Hepatocyte (in vitro differentiated cells): Measurements from ENCODE around the gene OSTM1. TPM values are rescaled to one million over a fixed set of nuclear protein-coding genes. Genes with fewer than 3 reads are reported as not detected.

Source experiments
- DNase-seq: peaks from one replicate; pipeline ENCODE4 v3.0.0-alpha.2; 2016; ENCODE audit warnings: low spot score
- H2AFZ ChIP-seq: fragments of 200-600 bp; sonication (generic); 2 replicates; pipeline ENCODE4 v1.6.0; 2016; ENCODE audit warnings: antibody characterized with exemption, mild to moderate bottlenecking
- H3K27ac ChIP-seq: fragments of 200-600 bp; sonication (generic); 2 replicates; pipeline ENCODE4 v1.5.1; 2016; ENCODE audit warnings: mild to moderate bottlenecking
- H3K27me3 ChIP-seq: fragments of 200-600 bp; sonication (generic); 2 replicates; pipeline ENCODE4 v1.6.1; 2016
- H3K36me3 ChIP-seq: fragments of 200-600 bp; sonication (generic); replicated peaks from 2 replicates; pipeline ENCODE4 v1.5.1; 2016; ENCODE audit warnings: low read depth; ENCODE audit not compliant: insufficient read depth
- H3K4me1 ChIP-seq: fragments of 200-600 bp; sonication (generic); 2 replicates; pipeline ENCODE4 v1.5.1; 2016; ENCODE audit warnings: mild to moderate bottlenecking, moderate library complexity; ENCODE audit not compliant: insufficient read depth
- H3K4me2 ChIP-seq: fragments of 200-600 bp; sonication (generic); 2 replicates; pipeline ENCODE4 v1.6.0; 2016
- H3K4me3 ChIP-seq: fragments of 200-600 bp; sonication (generic); 2 replicates; pipeline ENCODE4 v1.5.1; 2016; ENCODE audit warnings: mild to moderate bottlenecking
- H3K79me2 ChIP-seq: fragments of 200-600 bp; sonication (generic); 2 replicates; pipeline ENCODE4 v1.6.0; 2017; ENCODE audit warnings: mild to moderate bottlenecking
- H3K9me2 ChIP-seq: fragments of 200-600 bp; sonication (generic); replicated peaks from 2 replicates; pipeline ENCODE4 v1.6.0; 2017; ENCODE audit warnings: mild to moderate bottlenecking; ENCODE audit not compliant: insufficient read depth
- H3K9me3 ChIP-seq: fragments of 200-600 bp; sonication (generic); 2 replicates; pipeline ENCODE4 v1.5.1; 2016; ENCODE audit warnings: low read depth, mild to moderate bottlenecking
- H4K20me1 ChIP-seq: fragments of 200-600 bp; sonication (generic); 2 replicates; pipeline ENCODE4 v1.6.0; 2016; ENCODE audit warnings: mild to moderate bottlenecking; ENCODE audit not compliant: insufficient read depth, poor library complexity, severe bottlenecking
- EZH2 ChIP-seq: fragments of 200-600 bp; sonication (generic); IDR thresholded peaks from 2 replicates; pipeline ENCODE4 v1.6.1; 2016; ENCODE audit warnings: antibody characterized with exemption, mild to moderate bottlenecking, borderline replicate concordance
- EZH2phosphoT487 ChIP-seq: fragments of 200-600 bp; sonication (generic); IDR thresholded peaks from one replicate; pipeline ENCODE4 v1.6.1; 2018; ENCODE audit warnings: antibody characterized with exemption, mild to moderate bottlenecking, low read depth, moderate library complexity; ENCODE audit not compliant: unreplicated experiment, severe bottlenecking
- WGBS: methylation state at CpG from one replicate; pipeline ENCODE4 v1.1.6; 2016; ENCODE audit warnings: low lambda C conversion rate; ENCODE audit errors: missing lambda C conversion rate; 5-methylcytosine and 5-hydroxymethylcytosine counted together
- polyA plus RNA-seq: library from polyadenylated mRNA; unstranded; fragments of >200 nt; fragmentation: Nextera tagmentation; extraction: Ambion mirVana; gene quantifications from 2 replicates; pipeline ENCODE4 v1.2.1, GENCODE V29; 2016
- total RNA-seq: library from RNA; depleted of rRNA; stranded (reverse); fragments of >200 nt; gene quantifications from 2 replicates; pipeline ENCODE4 v1.2.3, GENCODE V29; 2014
- TF ChIP-seq, protein P1 (sequence below): fragments of 200-600 bp; sonication (generic); IDR thresholded peaks from 2 replicates; pipeline ENCODE4 v1.5.1; 2016; ENCODE audit warnings: antibody characterized with exemption, mild to moderate bottlenecking; ENCODE audit not compliant: poor library complexity

OSTM1 gene
- total and polyA plus RNA-seq, 2 experiments from 2014 or later = 24.1 to 26.1 TPM

DNA sequence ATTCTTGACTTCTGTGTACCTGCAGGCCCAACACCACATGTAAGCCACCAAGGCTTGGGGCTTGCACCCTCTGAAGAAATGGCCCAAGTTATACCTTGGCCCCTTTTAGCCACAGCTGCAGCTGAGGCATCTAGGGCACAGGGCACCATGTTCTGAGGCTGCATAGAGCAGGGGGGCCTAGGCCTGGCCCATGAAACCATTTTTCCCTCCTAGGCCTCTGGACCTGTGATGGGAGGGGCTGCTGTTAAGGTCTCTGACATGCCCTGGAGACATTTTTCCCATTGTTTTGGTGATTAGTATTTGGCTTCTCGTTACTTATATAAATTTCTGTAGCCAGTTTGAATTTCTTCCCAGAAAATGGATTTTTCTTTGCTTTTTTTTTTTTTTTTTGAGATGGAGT lies 66.2 kb downstream of the OSTM1 start:
- no peaks in the 10 kb centered on the region for H4K20me1 ChIP-seq
- TF ChIP-seq EZH2 = no peak
- no peak for TF ChIP-seq EZH2phosphoT487
- TF ChIP-seq, protein P1, sequence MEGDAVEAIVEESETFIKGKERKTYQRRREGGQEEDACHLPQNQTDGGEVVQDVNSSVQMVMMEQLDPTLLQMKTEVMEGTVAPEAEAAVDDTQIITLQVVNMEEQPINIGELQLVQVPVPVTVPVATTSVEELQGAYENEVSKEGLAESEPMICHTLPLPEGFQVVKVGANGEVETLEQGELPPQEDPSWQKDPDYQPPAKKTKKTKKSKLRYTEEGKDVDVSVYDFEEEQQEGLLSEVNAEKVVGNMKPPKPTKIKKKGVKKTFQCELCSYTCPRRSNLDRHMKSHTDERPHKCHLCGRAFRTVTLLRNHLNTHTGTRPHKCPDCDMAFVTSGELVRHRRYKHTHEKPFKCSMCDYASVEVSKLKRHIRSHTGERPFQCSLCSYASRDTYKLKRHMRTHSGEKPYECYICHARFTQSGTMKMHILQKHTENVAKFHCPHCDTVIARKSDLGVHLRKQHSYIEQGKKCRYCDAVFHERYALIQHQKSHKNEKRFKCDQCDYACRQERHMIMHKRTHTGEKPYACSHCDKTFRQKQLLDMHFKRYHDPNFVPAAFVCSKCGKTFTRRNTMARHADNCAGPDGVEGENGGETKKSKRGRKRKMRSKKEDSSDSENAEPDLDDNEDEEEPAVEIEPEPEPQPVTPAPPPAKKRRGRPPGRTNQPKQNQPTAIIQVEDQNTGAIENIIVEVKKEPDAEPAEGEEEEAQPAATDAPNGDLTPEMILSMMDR = no peak
- no peaks in the 10 kb centered on the region for H3K9me3 ChIP-seq
- no peaks in the 10 kb centered on the region for H3K79me2 ChIP-seq
- peaks cover 7% of the 10 kb centered on the region for H3K4me1 ChIP-seq
- no peaks in the 10 kb centered on the region for H3K9me2 ChIP-seq
- no peak for DNase-seq
- no peak overlapping the region for H2AFZ ChIP-seq
- H3K4me3 ChIP-seq = no peak overlapping the region
- no peak overlapping the region for H3K27ac ChIP-seq
- 100% methylated on average over 1 of the region's 1 CpG for WGBS
- H3K27me3 ChIP-seq = no peaks in the 10 kb centered on the region
- no peak overlapping the region for H3K4me2 ChIP-seq
- H3K36me3 ChIP-seq = no peaks in the 10 kb centered on the region

DNA sequence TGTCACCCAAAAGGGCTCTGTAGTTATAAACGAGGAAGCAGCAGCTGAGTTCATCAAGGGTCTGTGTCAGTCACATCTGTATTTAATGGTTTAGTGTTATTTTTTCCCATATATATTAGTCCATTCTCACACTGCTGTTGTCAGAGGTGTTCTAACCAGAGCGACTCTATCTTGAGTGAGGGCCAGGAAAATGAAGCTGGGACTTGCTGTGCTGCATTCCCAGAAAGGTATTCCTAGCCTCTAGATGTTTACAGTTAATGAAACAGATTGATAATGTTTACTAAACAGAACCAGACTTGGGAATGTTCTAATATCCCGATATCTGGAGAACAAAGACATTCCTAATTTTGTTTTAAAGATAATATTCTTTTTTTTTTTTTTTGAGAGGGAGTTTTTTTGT lies 68.6 kb downstream of the OSTM1 start:
- no peak overlapping the region for H3K4me3 ChIP-seq
- no peaks in the 10 kb centered on the region for H4K20me1 ChIP-seq
- no peak for DNase-seq
- H3K36me3 ChIP-seq = no peaks in the 10 kb centered on the region
- H3K27me3 ChIP-seq = no peaks in the 10 kb centered on the region
- WGBS = 85% methylated on average over 3 of the region's 3 CpGs
- H3K9me2 ChIP-seq = no peaks in the 10 kb centered on the region
- H2AFZ ChIP-seq = no peak overlapping the region
- no peaks in the 10 kb centered on the region for H3K9me3 ChIP-seq
- peaks cover 13% of the 10 kb centered on the region for H3K4me1 ChIP-seq
- H3K4me2 ChIP-seq = no peak overlapping the region
- no peak overlapping the region for H3K27ac ChIP-seq
- no peaks in the 10 kb centered on the region for H3K79me2 ChIP-seq
- TF ChIP-seq, protein P1 = no peak
- TF ChIP-seq EZH2 (no peak), EZH2phosphoT487 (no peak)

DNA sequence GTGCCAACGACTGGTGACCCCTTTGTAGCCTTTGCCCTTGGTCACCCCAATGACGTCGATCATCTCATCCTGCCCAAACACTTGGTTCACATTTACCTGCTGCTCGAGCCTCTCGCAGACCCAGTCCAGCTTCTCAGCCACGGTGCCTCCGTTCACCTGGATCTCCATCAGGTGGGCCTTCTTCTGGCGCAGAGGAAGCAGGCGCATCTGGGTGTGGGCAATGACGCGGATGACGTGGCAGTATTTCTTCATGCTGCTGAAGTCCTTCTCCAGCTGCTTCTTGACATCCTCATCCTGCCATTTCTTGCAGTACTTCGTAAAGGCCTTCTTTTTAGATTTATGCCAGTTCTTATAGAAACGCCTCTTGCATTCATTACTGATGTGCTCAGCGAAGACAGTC lies 69.7 kb downstream of the OSTM1 start:
- Histone ChIP-seq H3K4me2 (no peak overlapping the region), H3K27me3 (no peaks in the 10 kb centered on the region), H3K9me3 (no peaks in the 10 kb centered on the region), H2AFZ (no peak overlapping the region), H3K27ac (no peak overlapping the region), H3K4me3 (no peak overlapping the region), H3K79me2 (no peaks in the 10 kb centered on the region), H3K9me2 (no peaks in the 10 kb centered on the region), H4K20me1 (no peaks in the 10 kb centered on the region), H3K4me1 (peaks cover 13% of the 10 kb centered on the region), H3K36me3 (no peaks in the 10 kb centered on the region)
- TF ChIP-seq, protein P1 = no peak
- TF ChIP-seq EZH2phosphoT487 (no peak), EZH2 (no peak)
- 97% methylated on average over 15 of the region's 15 CpGs for WGBS
- no peak for DNase-seq
